Prostate gland (tissue), 2 donors: ENCODE results near the gene MAPK8IP1. TPM values are rescaled to one million over a fixed set of nuclear protein-coding genes. Genes with fewer than 3 reads are reported as not detected.

Experiments used
- DNase-seq: peaks from one replicate; pipeline ENCODE4 v3.0.0-alpha.2; 2019; ENCODE audit warnings: low spot score
- H3K27ac ChIP-seq, 2 donors: fragments of 200-600 bp; sonication (generic); 2 replicates each; pipeline ENCODE4 v1.5.1; 2017 to 2019
- H3K27me3 ChIP-seq: fragments of 200-600 bp; sonication (generic); replicated peaks from 2 replicates; pipeline ENCODE4 v1.5.1; 2019; ENCODE audit not compliant: insufficient read depth
- H3K36me3 ChIP-seq, 2 donors: fragments of 200-600 bp; sonication (generic); 1 replicate in 1 of 2; 2 replicates in 1 of 2; pipeline versions ENCODE4 v1.5.1 to v1.8.1; 2017 to 2019
- H3K4me1 ChIP-seq: fragments of 200-600 bp; sonication (generic); replicated peaks from 2 replicates; pipeline ENCODE4 v1.5.1; 2019
- H3K4me3 ChIP-seq, 2 donors: fragments of 200-600 bp; sonication (generic); 2 replicates each; pipeline ENCODE4 v1.5.1; 2017 to 2019
- H3K9me3 ChIP-seq: fragments of 200-600 bp; sonication (generic); 2 replicates; pipeline ENCODE4 v1.5.1; 2017
- POLR2A ChIP-seq: fragments of 450-650 bp; IDR thresholded peaks from one replicate; pipeline ENCODE4 v1.6.1; 2016; ENCODE audit warnings: antibody characterized with exemption, mild to moderate bottlenecking
- POLR2AphosphoS5 ChIP-seq: sonication (generic); formaldehyde crosslinking; IDR thresholded peaks from one replicate; pipeline ENCODE4 v1.6.1; 2017; ENCODE audit warnings: antibody characterized with exemption
- WGBS: methylation state at CpG from one replicate; pipeline ENCODE4 v1.1.5; 2018; 5-methylcytosine and 5-hydroxymethylcytosine counted together
- intact Hi-C: fragments of 100-400 bp; cut with DNase I; formaldehyde crosslinking; loops from one replicate; pipeline ENCODE4 v1.14.2; 2022
- total RNA-seq, 2 donors: library from RNA; depleted of rRNA; stranded (reverse); fragments of >200 nt; gene quantifications; one replicate each; pipeline ENCODE4 v1.1.0, GENCODE V29; 2016
- TF ChIP-seq, protein P1 (sequence below), 4 experiments: fragments of 200-600 bp in 2 of 4; fragments of 450-650 bp in 2 of 4; sonication (generic) in 2 of 4; IDR thresholded peaks; 1 replicate in 3 of 4; 2 replicates in 1 of 4; pipeline ENCODE4 v1.5.1; 2016 to 2019; ENCODE audit warnings: antibody characterized with exemption in 4 of 4, mild to moderate bottlenecking in 2 of 4, moderate library complexity in 2 of 4

Gene MAPK8IP1
- total RNA-seq, 2 donors from 2014 or later: 19.8 to 46.9 TPM

DNA sequence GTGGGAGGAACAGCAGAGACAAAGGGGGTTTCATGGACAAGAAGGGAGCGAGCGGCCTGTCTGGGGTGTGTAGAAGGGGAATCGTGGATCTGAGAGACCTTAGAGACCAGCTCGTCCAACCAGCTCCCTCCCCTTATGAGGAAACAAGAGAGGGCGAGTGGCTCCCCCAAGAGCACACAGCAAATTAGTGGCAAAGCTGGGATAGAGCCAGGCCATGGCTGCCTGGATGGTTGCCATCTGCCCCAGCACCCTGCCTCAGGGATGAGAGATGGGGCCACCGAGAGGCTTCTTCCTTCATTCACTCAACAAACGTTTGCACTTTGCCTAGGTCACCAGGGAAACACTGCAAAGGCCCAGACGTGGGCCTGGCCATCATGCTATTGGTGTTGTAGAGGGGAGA, 4.1 kb downstream of the MAPK8IP1 start:
- Histone ChIP-seq H3K27ac (no peak overlapping the region), H3K9me3 (no peaks in the 10 kb centered on the region), H3K4me1 (no peaks in the 10 kb centered on the region), H3K36me3 (no peaks in the 10 kb centered on the region), H3K27me3 (no peaks in the 10 kb centered on the region), H3K4me3 (no peak overlapping the region)
- WGBS: 77% methylated on average over 8 of the region's 8 CpGs
- TF ChIP-seq, protein P1, sequence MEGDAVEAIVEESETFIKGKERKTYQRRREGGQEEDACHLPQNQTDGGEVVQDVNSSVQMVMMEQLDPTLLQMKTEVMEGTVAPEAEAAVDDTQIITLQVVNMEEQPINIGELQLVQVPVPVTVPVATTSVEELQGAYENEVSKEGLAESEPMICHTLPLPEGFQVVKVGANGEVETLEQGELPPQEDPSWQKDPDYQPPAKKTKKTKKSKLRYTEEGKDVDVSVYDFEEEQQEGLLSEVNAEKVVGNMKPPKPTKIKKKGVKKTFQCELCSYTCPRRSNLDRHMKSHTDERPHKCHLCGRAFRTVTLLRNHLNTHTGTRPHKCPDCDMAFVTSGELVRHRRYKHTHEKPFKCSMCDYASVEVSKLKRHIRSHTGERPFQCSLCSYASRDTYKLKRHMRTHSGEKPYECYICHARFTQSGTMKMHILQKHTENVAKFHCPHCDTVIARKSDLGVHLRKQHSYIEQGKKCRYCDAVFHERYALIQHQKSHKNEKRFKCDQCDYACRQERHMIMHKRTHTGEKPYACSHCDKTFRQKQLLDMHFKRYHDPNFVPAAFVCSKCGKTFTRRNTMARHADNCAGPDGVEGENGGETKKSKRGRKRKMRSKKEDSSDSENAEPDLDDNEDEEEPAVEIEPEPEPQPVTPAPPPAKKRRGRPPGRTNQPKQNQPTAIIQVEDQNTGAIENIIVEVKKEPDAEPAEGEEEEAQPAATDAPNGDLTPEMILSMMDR (IDR thresholded peaks at IDR 0.05): no peak
- TF ChIP-seq POLR2AphosphoS5 (no peak), POLR2A (no peak)
- no peak for DNase-seq
- intact Hi-C loops: no loop called here

DNA sequence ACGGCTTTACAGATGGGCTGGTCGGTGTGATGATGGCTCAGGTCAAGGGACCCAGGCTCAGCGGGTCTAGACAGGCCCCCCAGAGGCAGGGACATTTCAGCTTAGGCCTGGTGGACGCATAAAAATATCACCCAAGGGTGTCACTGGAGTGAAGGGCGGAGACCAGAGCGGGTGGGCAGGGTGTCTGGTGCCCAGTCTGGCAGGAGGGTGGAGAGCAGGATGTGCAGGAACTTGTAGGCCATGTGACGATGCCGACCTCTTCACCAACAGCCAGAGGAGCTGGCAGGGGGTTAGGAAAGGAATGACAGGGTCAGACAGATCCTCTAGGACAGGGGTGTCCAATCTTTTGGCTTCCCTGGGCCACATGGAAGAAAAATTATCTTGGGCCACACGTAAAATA, 4.5 kb downstream of the MAPK8IP1 start:
- Histone ChIP-seq H3K27ac (no peak overlapping the region), H3K36me3 (no peaks in the 10 kb centered on the region), H3K27me3 (no peaks in the 10 kb centered on the region), H3K9me3 (no peaks in the 10 kb centered on the region), H3K4me3 (no peak overlapping the region), H3K4me1 (no peaks in the 10 kb centered on the region)
- intact Hi-C loops: no loop called here
- 78% methylated on average over 9 of the region's 9 CpGs for WGBS
- TF ChIP-seq POLR2A (no peak), POLR2AphosphoS5 (no peak)
- TF ChIP-seq, protein P1 (IDR thresholded peaks at IDR 0.05): no peak
- no peak for DNase-seq

DNA sequence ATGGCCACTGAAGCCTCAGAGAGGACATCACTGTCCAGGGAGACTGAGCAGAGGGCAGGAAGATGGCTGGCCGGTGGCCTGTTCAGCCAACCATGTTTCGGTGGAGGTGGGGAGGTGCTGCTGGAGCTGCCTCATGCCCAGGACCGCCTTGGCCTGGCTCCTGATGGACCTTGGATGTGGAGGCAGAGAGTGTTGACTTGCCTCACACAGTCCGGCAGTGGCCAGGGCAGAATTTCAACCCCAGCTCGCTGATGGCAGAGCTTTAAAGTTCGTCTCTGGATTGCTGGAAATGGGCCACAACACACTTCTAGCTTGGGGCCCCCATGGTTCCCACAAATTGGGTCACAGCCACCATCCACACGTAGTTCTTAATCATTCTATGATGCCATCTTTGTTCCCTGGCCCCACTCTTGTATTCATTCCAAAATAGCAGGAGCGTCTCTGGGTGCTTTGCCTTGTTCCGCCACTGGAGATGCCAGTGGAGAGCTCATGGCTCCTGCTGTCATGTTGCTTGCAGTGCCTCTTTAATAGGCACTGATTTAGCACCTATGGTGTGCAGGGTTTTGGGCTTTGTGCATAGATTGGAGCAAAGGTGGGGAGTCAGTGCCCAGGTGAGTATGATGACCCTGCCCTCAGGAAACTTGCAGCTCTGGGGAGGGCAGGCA, 5.6 kb downstream of the MAPK8IP1 start:
- DNase-seq: no peak
- 71% methylated on average over 8 of the region's 9 CpGs for WGBS
- H3K4me3 ChIP-seq: no peak overlapping the region
- no peak for TF ChIP-seq POLR2AphosphoS5
- no peaks in the 10 kb centered on the region for H3K4me1 ChIP-seq
- no peaks in the 10 kb centered on the region for H3K9me3 ChIP-seq
- no peaks in the 10 kb centered on the region for H3K36me3 ChIP-seq
- H3K27ac ChIP-seq: no peak overlapping the region
- H3K27me3 ChIP-seq: no peaks in the 10 kb centered on the region
- intact Hi-C loops: no loop called here

DNA sequence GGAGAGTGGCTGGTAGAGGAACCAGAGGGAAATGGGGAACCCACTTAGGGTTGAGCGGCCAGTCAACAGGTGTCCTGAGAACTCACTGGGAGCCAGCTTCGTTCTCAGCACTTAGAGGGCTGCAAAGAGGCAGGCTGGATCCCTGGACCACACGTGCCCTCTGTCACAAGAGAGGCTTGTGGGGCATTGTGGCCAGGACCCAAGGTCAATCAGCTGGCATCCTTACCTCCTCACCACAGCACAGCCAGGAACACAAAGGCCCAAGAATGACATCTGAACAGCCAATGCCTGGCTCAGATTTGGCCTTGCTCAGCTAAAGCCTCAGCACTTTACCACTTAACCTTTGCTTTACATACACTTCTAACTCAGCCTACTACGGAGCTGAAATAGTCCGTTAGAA, 7.4 kb downstream of the MAPK8IP1 start:
- H3K36me3 ChIP-seq: no peaks in the 10 kb centered on the region
- no peak for TF ChIP-seq POLR2A
- no peak for TF ChIP-seq POLR2AphosphoS5
- no peak for DNase-seq
- intact Hi-C loops: no loop called here
- WGBS: 92% methylated on average over 5 of the region's 5 CpGs
- no peak overlapping the region for H3K27ac ChIP-seq
- no peaks in the 10 kb centered on the region for H3K4me1 ChIP-seq
- H3K4me3 ChIP-seq: no peak overlapping the region
- H3K27me3 ChIP-seq: no peaks in the 10 kb centered on the region
- H3K9me3 ChIP-seq: no peaks in the 10 kb centered on the region

DNA sequence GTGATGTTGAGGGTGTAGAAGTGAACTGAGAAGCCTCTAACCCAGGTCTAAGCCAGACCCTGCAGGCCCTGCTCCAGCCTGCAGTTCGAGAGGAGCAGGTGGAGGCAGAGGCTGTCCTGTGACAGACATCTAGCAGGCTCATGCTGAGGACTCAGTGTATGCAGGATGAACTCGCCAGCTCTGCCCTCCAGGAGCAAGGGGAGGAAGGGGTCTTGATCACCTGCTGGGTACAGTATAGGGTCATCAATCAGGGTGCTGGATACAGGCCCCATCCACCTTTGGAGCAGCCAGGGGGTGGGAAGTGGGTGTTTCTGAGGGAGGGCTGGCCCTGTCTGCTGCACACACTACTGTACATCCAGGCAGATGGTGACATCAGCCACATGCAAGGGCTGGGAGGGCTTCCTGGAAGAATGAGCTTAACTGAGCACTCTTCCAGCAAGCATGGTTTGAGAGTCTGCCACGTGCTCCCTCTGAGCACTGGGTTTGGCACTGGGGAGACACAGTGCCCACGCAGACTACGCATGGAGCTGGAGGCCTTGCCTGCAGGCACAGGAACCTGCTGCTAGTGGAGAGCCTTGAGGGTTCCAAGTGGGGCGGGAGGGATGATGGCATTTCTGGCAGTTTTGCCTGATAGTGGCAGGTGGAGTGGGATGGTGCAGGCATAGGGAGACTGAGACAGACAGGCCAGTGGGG, 9.2 kb downstream of the MAPK8IP1 start:
- TF ChIP-seq POLR2AphosphoS5 (no peak), POLR2A (no peak)
- TF ChIP-seq, protein P1 (IDR thresholded peaks at IDR 0.05): no peak
- Histone ChIP-seq H3K27me3 (no peaks in the 10 kb centered on the region), H3K9me3 (no peaks in the 10 kb centered on the region), H3K27ac (no peak overlapping the region), H3K4me1 (no peaks in the 10 kb centered on the region), H3K36me3 (no peaks in the 10 kb centered on the region), H3K4me3 (no peak overlapping the region)
- WGBS: 90% methylated on average over 6 of the region's 6 CpGs
- DNase-seq: no peak
- intact Hi-C loops: no loop called here
